ENCODE results near the gene ZNF248.
"Not testable (repeated sequence)": the region's sequence is repeated elsewhere in the genome, so short reads cannot be mapped to it uniquely, and the experiment has no call there.

DNA sequence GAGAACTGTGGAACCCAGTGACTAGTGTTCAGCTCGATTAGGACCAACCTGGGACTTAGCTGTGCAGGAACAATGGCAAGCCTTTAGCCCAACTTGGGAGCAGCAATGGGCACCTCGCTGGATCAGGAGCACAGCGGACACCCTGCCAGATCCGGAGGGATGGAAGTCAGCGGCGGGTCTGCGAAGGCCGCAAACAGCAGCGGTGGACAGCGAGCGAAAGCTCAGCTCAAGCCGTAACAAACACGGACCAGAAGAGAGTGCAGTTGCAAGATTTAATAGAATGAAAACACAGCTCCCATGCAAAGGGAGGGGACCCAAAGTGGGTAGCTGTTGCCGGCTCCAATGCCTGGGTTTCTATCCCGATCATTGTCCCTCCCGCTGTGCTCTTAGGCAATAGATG is 1.9 kb upstream of the ZNF248 start:
- TF ChIP-seq, protein P1, sequence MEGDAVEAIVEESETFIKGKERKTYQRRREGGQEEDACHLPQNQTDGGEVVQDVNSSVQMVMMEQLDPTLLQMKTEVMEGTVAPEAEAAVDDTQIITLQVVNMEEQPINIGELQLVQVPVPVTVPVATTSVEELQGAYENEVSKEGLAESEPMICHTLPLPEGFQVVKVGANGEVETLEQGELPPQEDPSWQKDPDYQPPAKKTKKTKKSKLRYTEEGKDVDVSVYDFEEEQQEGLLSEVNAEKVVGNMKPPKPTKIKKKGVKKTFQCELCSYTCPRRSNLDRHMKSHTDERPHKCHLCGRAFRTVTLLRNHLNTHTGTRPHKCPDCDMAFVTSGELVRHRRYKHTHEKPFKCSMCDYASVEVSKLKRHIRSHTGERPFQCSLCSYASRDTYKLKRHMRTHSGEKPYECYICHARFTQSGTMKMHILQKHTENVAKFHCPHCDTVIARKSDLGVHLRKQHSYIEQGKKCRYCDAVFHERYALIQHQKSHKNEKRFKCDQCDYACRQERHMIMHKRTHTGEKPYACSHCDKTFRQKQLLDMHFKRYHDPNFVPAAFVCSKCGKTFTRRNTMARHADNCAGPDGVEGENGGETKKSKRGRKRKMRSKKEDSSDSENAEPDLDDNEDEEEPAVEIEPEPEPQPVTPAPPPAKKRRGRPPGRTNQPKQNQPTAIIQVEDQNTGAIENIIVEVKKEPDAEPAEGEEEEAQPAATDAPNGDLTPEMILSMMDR (conservative IDR thresholded peaks at IDR 0.05; ENCODE audit: low read depth, low read length), result not testable (repeated sequence)
- not testable (repeated sequence) for TF ChIP-seq EZH2phosphoT487 (IDR thresholded peaks at IDR 0.05; ENCODE audit: borderline replicate concordance, low read length)
